Measurements from ENCODE around the gene SLC25A3.

GRCh38 chr12:98582093-98582492 lies 11.4 kb upstream of the SLC25A3 start:
- TF ChIP-seq, protein P1, sequence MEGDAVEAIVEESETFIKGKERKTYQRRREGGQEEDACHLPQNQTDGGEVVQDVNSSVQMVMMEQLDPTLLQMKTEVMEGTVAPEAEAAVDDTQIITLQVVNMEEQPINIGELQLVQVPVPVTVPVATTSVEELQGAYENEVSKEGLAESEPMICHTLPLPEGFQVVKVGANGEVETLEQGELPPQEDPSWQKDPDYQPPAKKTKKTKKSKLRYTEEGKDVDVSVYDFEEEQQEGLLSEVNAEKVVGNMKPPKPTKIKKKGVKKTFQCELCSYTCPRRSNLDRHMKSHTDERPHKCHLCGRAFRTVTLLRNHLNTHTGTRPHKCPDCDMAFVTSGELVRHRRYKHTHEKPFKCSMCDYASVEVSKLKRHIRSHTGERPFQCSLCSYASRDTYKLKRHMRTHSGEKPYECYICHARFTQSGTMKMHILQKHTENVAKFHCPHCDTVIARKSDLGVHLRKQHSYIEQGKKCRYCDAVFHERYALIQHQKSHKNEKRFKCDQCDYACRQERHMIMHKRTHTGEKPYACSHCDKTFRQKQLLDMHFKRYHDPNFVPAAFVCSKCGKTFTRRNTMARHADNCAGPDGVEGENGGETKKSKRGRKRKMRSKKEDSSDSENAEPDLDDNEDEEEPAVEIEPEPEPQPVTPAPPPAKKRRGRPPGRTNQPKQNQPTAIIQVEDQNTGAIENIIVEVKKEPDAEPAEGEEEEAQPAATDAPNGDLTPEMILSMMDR (conservative IDR thresholded peaks at IDR 0.05; ENCODE audit: low read depth, low read length), result no peak
- TF ChIP-seq EZH2 (IDR thresholded peaks at IDR 0.05; ENCODE audit: borderline replicate concordance, low read depth, low read length, poor library complexity, severe bottlenecking), result no peak

All from A673 (cell line).